ENCODE results near the gene ZGPAT.

DNA sequence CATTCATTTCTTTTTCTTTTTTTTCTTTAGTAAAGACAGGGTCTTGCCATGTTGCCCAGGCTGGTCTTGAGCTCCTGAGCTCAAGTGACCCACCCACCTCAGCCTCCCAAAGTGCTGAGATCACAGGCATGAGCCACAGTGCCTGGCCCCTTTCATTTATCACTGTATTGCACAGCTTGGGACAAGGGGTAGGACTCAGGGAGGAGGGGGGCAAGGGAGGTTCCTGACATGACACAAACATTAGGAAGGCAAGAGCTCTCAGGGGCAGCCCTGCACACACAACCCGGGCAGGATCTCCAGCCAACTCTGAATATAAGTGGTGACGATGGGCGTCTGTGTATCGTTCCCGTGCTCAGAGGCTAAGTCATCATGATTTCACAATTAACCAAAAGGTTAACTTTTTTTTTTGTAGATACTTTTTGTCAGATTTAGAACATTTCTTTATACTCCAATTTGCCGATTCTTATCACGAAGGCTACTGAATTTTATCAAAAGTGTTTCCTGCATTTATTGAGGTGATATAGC, 51.6 kb downstream of the ZGPAT start:
- TF ChIP-seq, protein P1, sequence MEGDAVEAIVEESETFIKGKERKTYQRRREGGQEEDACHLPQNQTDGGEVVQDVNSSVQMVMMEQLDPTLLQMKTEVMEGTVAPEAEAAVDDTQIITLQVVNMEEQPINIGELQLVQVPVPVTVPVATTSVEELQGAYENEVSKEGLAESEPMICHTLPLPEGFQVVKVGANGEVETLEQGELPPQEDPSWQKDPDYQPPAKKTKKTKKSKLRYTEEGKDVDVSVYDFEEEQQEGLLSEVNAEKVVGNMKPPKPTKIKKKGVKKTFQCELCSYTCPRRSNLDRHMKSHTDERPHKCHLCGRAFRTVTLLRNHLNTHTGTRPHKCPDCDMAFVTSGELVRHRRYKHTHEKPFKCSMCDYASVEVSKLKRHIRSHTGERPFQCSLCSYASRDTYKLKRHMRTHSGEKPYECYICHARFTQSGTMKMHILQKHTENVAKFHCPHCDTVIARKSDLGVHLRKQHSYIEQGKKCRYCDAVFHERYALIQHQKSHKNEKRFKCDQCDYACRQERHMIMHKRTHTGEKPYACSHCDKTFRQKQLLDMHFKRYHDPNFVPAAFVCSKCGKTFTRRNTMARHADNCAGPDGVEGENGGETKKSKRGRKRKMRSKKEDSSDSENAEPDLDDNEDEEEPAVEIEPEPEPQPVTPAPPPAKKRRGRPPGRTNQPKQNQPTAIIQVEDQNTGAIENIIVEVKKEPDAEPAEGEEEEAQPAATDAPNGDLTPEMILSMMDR (IDR thresholded peaks at IDR 0.05): no peak
- TF ChIP-seq POLR2AphosphoS5 (IDR thresholded peaks at IDR 0.05): no peak
- no peak for TF ChIP-seq POLR2A (IDR thresholded peaks at IDR 0.05; ENCODE audit: low read depth)
- no peak for TF ChIP-seq EP300 (IDR thresholded peaks at IDR 0.05)
